IPS DF 4.7 (cell line): ENCODE measurements around the gene KLHL33.

Source experiments
- DNase-seq: peaks from one replicate; pipeline ENCODE4 v3.0.0-alpha.2; 2013; ENCODE audit warnings: low spot score; ENCODE audit errors: extremely low read depth

KLHL33 gene, protein sequence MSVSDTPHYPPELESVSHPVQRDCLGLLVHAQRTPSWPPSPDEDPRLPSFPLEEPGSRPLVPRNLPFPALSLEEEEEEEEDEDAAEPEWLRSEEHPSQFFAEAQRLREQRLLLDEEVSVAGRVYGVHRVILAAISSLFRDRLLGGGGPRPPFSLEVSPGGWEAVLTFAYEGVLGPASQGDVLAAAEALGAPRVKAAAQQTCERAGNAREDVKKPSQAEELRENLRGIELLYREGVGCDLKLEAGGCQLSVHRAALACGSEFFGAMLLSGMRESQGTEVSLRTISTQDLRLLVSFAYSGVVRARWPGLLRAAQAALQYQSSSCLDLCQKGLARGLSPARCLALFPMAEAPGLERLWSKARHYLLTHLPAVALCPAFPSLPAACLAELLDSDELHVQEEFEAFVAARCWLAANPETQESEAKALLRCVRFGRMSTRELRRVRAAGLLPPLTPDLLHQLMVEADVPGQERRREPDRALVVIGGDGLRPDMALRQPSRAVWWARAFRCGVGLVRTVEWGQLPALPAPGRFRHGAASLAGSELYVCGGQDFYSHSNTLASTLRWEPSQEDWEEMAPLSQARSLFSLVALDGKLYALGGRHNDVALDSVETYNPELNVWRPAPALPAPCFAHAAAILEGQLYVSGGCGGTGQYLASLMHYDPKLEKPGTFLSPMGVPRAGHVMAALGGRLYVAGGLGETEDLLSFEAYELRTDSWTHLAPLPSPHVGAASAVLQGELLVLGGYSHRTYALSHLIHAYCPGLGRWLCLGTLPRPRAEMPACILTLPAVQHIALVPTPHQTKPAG

DNA sequence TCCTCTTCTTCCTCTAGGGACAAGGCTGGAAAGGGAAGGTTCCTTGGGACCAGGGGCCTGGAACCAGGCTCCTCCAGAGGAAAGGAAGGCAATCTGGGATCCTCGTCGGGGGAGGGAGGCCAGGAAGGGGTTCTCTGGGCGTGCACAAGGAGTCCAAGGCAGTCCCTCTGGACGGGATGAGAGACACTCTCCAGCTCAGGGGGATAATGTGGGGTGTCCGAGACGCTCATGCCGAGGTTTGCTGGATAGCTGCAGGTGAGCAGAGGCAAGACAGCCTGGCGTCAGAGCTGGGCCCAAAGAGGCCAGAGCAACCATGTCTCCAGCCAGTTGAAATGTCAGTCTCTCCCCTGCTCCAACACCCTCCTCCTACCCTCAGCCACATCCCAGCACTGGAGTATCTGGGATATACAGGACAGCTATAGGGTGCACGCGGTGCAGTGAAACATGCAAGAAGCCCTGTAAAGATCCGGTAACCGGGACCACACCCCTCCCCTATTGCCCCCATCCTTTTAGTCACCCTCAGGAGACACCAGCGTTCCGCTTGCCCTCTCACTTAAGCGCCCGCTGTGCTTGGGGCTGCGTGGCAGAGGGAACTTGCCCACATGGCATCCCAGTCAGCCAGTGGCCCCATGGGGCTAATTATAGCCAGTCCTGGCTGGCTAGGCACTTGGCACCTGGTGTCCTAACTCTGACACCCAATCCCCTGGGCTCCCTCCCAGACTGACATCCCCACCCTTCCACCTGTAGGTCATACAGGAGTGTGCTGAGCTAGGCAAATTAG lies at the start of gene KLHL33:
KLHL33 (minus strand) TSS at position 585 of the 781 bp plus-strand sequence; CDS start at position 230, 355 bp downstream.
- no peak for DNase-seq

DNA sequence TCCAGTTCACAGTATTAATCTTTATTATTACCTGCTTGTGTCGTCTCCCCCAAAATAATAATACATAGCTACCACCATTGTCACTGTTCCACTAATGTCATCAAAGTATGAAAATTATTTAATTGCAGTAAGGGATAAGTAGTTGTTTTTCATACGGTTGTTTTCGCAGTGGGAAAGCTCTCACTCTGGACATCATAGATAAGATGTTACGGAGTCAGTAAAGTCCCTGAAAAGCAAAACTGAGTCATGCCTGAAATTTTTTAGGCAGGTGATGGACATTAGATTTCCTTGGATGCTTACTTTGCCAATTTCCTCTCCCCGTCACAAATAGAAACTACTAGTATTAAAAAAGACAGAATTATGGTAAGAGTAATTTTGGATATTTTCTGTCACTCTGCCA lies 46.4 kb upstream of the KLHL33 start:
- DNase-seq = no peak

DNA sequence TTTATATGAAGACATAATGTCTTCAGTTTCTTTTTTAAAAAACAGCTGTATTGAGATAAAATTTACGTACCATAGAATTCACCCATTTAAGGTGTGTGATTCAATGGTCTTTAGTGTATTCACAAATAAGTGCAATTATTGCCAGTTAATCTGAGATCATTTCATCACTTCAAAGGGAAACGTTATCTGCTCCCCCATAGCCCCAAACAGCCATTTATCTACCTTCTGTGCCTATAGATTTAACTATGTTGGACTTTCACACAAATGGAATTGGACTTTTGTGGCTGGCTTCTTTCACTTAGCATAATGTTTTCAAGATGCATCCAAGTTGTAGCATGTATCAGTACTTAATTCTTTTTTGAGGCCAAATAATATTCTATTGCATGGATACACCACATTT lies 42.9 kb upstream of the KLHL33 start:
- no peak for DNase-seq

DNA sequence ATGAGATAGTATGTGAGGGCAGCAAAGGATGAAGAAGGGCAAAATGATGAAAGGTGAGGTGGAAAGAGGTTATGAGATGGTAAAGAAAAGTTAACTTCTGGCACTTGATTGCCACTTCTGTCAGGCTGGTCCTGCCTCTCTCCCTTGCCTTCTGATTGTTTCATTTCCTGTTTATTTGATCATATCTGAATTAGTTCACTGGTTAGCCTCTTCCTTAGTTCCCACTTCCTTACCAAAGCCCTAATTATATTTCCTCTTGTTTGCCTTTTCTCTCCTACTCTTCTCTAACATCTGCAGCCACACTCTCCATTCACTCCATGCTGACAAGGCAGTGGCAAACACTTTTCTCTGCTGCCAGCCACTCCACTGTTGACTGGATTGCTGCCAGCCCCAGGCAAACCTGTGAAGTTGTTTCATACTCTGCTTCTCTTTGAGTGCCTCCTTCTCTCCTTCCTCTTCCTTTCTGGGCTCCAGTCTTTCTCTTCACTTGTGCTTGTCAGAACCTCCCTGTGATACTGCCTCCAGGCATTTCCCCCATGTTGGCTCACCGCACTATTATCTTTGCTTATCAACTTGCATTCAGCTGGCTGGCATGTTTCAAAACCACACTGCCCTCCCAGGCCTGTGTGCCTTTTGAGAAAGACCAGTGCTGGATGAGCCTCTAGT lies 41.4 kb upstream of the KLHL33 start:
- no peak for DNase-seq

DNA sequence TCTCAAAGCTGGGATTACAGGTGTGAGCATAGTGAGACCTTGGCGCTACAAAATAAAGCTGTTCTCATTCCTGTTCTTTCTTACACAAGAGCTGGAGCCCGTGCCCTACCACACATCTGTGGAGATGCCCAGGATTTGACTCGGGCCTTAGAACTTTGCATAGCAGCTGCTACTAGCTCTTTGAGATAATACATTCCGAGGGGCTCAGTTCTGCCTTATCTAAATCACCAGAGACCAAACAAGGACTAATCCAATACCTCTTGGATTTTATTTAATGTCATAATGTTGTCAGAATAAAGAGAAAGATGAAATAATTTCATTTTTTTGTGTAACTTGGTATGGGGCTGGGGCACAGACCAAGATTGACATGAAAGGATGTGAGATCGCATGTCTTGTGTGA lies 40.8 kb upstream of the KLHL33 start:
- DNase-seq = no peak

DNA sequence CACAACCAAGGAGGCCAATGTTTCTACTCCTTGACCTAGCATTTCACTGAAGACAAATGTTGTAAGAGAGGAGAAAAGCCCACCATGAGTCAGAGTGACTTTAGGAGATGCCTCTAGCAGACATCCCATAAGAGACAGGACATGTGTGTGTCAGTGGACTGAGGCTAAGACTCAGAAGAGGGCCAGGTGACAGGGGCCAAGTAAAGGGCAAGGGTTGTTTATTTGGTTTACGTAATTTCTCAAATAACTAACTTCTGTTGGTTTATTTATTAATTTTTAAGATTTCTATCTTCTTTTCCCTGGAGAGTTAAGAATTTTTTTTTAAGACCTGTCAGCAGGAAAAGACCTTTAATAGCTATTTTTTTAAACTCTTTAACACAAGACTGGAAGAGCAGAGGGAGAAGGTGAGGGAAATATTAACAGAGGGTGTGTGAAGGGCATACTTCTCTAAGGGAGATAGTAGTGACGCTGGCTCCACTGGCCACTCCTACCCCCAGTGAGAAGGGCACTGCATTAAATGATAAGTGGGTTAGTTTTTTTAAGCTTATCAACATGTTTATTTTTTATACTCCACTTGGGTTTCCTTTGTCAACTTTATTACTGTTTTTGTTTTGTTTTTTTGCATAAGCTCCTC lies 36.7 kb upstream of the KLHL33 start:
- no peak for DNase-seq

DNA sequence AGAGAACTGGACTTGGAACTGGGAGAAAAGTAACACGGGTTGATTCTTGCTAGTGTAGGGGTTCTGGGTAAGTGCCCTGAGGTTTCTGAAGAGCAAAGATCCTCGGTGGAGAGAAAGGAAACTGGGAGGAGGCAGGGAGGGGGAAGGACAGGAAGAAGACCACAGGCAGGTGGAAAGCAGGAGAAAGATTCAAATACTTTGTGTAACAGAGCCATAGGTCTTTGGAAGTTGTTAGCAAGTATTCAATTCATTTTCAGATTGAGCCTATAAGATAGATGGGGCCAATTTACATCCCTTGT lies 34.6 kb upstream of the KLHL33 start:
- DNase-seq = no peak

DNA sequence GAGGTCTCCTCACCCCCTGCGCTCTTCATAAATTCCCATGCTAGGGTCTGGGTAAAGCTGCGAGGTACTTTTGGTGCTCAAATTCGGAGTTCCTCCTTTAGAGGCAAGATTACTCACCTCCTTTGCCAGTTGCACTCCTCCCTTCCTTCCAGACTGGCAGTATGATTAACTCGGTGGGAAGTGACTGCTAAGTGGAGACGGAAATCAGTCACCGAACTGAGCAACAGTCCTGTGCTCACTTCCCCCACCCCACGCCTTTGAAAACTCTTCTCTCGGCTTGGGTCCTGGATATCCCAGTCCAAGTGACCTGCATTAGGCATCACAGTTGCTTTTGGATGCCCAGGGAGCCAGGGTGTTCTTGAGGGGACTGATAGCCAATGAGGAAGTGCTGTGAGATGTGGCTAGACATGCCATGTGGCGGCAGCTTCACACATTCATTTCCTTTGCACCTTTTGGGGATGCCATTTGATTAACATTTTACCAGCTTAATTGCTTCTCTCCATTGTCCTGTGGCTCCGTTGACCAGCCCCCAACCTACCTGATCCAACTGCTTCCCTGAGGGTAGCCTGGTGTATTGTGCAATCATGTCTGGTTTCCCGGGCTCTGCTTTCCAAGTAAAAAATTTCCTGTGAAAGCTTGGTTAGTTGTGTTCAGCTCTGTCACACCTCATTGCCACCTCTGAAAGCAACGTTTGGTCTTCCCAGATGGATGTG lies 34.1 kb upstream of the KLHL33 start:
- DNase-seq = no peak

DNA sequence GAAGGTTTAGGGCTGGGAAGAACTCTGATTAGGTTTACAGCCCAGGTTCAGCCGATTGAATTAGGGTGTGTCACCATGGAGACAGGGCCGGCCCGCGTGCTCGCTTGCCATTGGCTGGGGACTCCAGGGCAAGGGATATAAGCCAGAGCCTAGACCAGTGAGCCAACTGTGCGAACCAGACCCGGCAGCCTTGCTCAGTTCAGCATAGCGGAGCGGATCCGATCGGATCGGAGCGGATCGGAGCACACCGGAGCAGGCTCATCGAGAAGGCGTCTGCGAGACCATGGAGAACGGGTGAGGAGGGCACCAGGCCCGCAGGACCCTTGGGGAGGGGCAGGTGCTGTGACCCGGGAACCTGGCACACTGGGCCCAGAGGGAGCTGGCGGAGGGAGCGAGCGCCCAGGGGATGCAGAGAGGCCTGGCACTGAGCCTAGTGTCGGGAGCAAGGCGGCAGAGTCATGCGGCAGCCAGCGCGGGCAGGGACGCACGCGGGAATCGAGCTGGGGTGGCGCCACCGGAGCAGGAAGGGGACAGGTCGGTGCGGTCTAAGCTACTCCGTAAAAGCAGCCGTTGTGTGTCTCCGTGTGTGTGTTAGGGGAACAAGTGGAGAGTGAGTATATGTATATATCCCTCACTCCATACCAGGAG lies 33.4 kb upstream of the KLHL33 start, which contains the start of gene PNP:
PNP (plus strand) TSS at position 165 of the 648 bp plus-strand sequence; CDS start at position 284, 119 bp downstream.
- DNase-seq = no peak

DNA sequence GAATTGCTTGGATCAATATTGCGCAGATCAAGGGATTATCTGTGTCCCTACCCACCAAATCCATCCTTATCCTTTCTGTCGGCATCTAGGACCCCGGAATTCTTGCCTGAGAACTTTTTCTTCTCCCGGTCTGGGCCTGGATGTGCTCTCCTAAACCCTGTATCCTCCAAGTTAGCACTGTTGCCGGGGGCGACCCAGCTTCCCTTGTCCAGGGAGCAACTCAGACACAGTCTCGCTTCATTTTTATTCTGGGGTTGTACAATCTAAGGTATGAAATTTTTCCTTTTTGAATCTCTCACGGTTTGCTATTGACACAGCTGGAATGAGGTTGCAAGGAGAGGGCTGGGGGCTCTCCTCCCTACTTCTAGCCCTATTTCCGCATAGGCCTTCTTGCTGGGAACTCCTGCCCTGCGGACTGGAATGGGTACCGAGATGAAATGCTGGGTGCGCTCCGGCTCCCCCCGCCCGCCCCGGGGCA lies 32.8 kb upstream of the KLHL33 start:
- DNase-seq = no peak

DNA sequence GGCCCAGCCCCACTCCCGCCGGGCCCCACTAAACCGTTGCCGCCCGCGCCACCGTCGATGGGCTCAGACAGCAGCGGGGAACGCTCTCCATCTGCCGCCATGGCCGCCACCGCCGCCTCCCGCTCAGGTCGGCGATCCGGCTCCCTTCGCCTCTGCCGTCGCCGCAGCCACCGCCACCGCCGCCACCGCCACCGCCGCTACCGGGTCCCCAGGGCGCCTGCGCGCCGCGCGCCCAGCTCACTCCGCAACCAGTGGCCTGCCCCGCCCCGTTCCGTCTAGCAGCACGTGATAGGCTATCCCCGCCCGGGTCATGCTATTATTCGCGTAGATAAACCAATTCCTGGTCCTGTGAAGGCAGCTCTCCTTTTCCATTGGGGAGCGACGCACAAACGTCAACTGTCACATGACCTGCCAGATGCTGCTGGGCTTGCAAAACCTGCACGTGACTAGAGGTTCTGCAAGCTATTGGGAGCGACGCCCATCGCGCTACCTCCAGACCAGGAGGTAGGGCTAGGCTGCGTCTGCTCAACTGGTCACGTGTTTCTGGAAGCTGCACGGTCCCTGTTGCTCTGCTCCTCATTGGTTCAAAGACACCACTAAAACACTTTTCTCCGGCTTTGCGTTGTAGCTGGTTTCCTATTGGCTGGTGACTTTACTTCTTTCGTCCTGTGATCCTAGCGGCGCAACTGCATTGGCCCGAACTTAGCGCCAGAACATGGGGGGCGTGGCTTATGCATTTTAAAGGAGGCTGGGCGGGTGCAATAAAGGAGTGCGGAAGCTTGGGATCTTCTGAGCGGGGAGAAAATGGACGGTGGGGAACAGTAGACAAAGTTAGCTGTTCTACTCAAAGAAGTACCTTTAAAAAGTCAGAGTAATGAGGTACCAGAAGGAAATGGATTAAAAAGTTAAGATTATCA lies 25.5 kb upstream of the KLHL33 start, which contains the start of gene PIP4P1:
PIP4P1 (minus strand) TSS at position 210 of the 917 bp plus-strand sequence; CDS start at position 101, 109 bp downstream.
- peak; percentile 100 for DNase-seq

DNA sequence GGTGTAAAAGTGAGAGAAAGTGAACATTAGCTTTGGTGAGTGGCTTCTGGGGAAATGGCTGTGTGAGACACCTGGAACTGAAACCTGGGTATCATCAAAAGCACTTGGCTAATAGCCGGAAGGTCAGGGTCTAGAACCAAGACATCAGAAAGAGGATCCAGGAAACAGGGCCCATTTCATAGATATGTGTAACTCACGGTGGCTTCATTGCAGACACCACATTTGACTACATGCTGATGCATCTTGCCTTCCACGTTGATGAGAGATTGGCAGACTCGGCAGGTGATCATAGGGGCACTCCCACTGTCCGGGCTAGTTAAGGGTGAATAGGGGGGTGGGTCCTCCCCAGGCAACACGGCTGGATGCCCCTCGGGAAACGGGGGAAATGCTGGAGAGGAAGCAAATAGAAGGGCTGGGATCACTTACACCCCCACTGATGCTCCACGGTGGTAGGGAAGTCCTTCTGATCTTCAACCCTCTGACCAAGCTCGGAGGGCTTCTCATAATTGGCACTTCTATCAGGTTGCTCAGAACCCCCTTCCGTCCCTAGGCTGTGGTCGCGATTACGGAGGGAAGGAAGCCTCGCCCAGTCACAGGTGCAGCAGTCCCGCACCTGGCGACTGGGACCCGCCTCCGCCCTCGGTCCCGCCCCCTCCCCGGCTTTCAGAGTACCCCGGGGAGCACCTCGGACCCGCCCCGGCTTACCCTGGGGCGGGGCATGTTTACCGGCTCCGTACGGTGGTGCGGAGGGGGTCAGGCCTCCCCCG lies 24.7 kb upstream of the KLHL33 start:
- DNase-seq = no peak

DNA sequence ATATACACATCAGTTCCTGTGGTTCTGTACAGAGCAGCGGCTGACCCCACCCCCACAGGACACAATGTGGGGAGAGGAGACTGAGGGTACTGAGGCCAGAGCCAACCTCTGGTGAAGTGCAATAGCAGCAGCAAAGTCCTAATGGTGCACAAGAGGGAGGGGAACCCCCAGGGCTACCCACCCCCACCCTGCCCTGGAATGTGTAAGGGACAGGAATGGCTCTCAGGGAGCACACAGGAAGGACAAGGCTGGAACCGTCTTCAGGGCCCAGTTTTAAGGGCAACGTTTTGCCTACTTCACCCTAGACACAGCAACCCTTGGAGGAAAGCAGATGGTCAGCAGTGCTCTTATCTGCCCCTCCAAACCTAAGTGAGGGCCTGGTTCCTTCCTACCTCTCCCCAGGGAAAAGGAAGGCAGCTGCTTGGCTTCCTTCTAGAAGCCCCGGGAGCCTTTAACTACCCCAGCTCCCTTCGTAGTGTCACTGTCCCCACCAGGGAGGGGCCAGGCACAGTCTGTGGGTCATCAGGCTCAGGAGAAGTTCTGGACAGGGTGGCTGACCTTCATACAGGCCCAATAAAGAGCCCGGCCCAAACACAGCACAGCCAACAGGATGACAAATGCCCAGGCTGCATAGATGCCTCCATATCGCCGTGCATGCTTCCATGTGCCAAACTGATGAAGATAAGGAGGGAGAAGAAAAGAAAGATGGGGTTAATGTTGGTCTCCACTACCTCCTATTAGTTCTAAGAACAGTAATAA lies 22.2 kb upstream of the KLHL33 start:
- DNase-seq = no peak

DNA sequence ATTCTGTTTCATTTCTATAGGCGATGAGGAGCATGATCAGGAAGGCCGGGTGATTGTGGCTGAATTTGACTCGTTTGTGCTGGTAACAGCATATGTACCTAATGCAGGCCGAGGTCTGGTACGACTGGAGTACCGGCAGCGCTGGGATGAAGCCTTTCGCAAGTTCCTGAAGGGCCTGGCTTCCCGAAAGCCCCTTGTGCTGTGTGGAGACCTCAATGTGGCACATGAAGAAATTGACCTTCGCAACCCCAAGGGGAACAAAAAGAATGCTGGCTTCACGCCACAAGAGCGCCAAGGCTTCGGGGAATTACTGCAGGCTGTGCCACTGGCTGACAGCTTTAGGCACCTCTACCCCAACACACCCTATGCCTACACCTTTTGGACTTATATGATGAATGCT lies 21.0 kb upstream of the KLHL33 start:
- DNase-seq = no peak

DNA sequence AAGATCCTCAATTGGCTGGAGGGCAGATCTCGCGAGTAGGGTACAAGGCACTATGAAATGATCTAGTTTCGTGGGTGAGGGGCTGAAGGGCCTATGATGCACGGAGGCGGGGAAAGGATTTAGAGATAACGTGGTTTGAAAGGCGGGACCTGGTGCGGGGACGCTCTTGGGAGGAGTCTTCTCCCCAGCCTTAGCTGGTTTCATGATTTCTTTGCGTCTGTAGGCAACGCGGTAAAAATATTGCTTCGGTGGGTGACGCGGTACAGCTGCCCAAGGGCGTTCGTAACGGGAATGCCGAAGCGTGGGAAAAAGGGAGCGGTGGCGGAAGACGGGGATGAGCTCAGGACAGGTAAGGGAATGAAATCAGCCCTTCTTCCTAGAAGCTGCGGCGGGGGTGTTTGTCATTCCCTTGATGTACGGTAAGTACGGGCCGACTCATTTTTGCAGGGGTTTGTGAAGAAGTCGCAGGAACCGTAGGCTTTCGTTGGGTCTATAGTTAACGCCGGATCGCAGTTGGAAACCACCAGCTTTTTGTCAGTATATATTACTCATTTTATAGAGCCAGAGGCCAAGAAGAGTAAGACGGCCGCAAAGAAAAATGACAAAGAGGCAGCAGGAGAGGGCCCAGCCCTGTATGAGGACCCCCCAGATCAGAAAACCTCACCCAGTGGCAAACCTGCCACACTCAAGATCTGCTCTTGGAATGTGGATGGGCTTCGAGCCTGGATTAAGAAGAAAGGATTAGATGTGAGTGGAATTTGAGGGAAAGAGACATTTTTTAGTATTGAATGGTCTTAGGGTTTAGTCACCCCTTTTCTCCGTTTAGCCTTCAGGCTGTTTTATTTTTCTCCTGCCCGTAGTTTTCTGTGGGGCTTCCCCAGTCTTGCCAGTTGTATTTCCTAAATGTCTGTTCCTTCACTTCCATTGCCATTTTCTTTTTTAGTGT lies 19.7 kb upstream of the KLHL33 start:
- no peak for DNase-seq
